HepG2 (cell line): ENCODE measurements around the gene ZNF20. TPM values are rescaled to one million over a fixed set of nuclear protein-coding genes. Genes with fewer than 3 reads are reported as not detected.
A peak's percentile ranks its signal among the peaks of the same experiment; 100 is the strongest.

Experiments
- ATF6 ChIP-seq: sonication (generic); formaldehyde crosslinking; conservative IDR thresholded peaks from 2 replicates; pipeline ENCODE4 v1.4.0; 2020; ENCODE audit warnings: missing genetic modification reagents
- BRCA1 ChIP-seq: sonication (generic); formaldehyde crosslinking; IDR thresholded peaks from 2 replicates; pipeline ENCODE4 v1.4.0; 2020; ENCODE audit warnings: missing genetic modification reagents
- CENPT ChIP-seq: sonication (generic); formaldehyde crosslinking; IDR thresholded peaks from 2 replicates; pipeline ENCODE4 v1.8.0; 2022; ENCODE audit warnings: low read depth, mild to moderate bottlenecking, moderate library complexity, missing genetic modification reagents
- FOSL1 ChIP-seq: sonication (generic); formaldehyde crosslinking; IDR thresholded peaks from 2 replicates; pipeline ENCODE4 v1.9.0; 2021; ENCODE audit warnings: missing genetic modification reagents, borderline replicate concordance
- FOXK2 ChIP-seq: fragments of 450-650 bp; IDR thresholded peaks from 2 replicates; pipeline ENCODE4 v1.6.1; 2016
- GTF2F1 ChIP-seq: fragments of 150-350 bp; IDR thresholded peaks from 2 replicates; pipeline ENCODE4 v1.6.1; 2014; ENCODE audit warnings: low read length
- HDAC1 ChIP-seq: sonication (generic); formaldehyde crosslinking; IDR thresholded peaks from 2 replicates; pipeline ENCODE4 v1.5.1; 2020; ENCODE audit warnings: mild to moderate bottlenecking, missing genetic modification reagents
- HES4 ChIP-seq: sonication (generic); formaldehyde crosslinking; IDR thresholded peaks from 2 replicates; pipeline ENCODE4 v1.9.0; 2021; ENCODE audit warnings: mild to moderate bottlenecking, missing genetic modification reagents, borderline replicate concordance
- HOXD1 ChIP-seq: sonication (generic); formaldehyde crosslinking; IDR thresholded peaks from 2 replicates; pipeline ENCODE4 v1.5.0; 2020; ENCODE audit warnings: missing genetic modification reagents
- ISL2 ChIP-seq: sonication (generic); formaldehyde crosslinking; IDR thresholded peaks from 2 replicates; pipeline ENCODE4 v1.5.0; 2020; ENCODE audit warnings: missing genetic modification reagents
- LBX2 ChIP-seq: sonication (generic); formaldehyde crosslinking; IDR thresholded peaks from 2 replicates; pipeline ENCODE4 v1.5.0; 2020; ENCODE audit warnings: missing genetic modification reagents, mild to moderate bottlenecking, borderline replicate concordance
- PHF21A ChIP-seq: sonication (generic); formaldehyde crosslinking; IDR thresholded peaks from 2 replicates; pipeline ENCODE4 v1.5.0; 2020; ENCODE audit warnings: mild to moderate bottlenecking, missing genetic modification reagents
- SALL2 ChIP-seq: sonication (generic); formaldehyde crosslinking; IDR thresholded peaks from 2 replicates; pipeline ENCODE4 v1.8.1; 2023; ENCODE audit warnings: mild to moderate bottlenecking, missing genetic modification reagents, inconsistent platforms
- SNRNP70 ChIP-seq: fragments of 200-400 bp; formaldehyde crosslinking; IDR thresholded peaks from 2 replicates; pipeline ENCODE4 v1.6.1; 2017; ENCODE audit warnings: mild to moderate bottlenecking, low read depth, low read length, moderate library complexity
- THAP11 ChIP-seq: IDR thresholded peaks from 2 replicates; pipeline ENCODE4 v1.6.1; 2016; ENCODE audit warnings: missing biosample characterization, missing genetic modification reagents
- TOE1 ChIP-seq: sonication (generic); formaldehyde crosslinking; IDR thresholded peaks from 2 replicates; pipeline ENCODE4 v1.4.0; 2020; ENCODE audit warnings: mild to moderate bottlenecking, missing genetic modification reagents
- ZBTB20 ChIP-seq: sonication (generic); formaldehyde crosslinking; IDR thresholded peaks from 2 replicates; pipeline ENCODE4 v1.8.1; 2023; ENCODE audit warnings: missing genetic modification reagents, low read depth, mild to moderate bottlenecking, borderline replicate concordance
- ZBTB38 ChIP-seq: sonication (generic); formaldehyde crosslinking; IDR thresholded peaks from 2 replicates; pipeline ENCODE4 v1.5.1; 2020; ENCODE audit warnings: mild to moderate bottlenecking, missing genetic modification reagents
- ZNF143 ChIP-seq: sonication (generic); formaldehyde crosslinking; IDR thresholded peaks from 2 replicates; pipeline ENCODE4 v1.4.0; 2020; ENCODE audit warnings: missing genetic modification reagents
- ZNF20 ChIP-seq: sonication (generic); formaldehyde crosslinking; IDR thresholded peaks from 2 replicates; pipeline ENCODE4 v1.4.0; 2020; ENCODE audit warnings: mild to moderate bottlenecking, moderate library complexity, missing genetic modification reagents
- ZNF264 ChIP-seq: sonication (generic); formaldehyde crosslinking; IDR thresholded peaks from 2 replicates; pipeline ENCODE4 v1.4.0; 2020; ENCODE audit warnings: missing genetic modification reagents
- ZNF275 ChIP-seq: sonication (generic); formaldehyde crosslinking; IDR thresholded peaks from 2 replicates; pipeline ENCODE4 v1.8.0; 2022; ENCODE audit warnings: missing genetic modification reagents, mild to moderate bottlenecking, inconsistent platforms, borderline replicate concordance
- ZNF382 ChIP-seq: sonication (generic); formaldehyde crosslinking; IDR thresholded peaks from 2 replicates; pipeline ENCODE4 v1.5.0; 2020; ENCODE audit warnings: missing genetic modification reagents, mild to moderate bottlenecking, borderline replicate concordance
- ZNF510 ChIP-seq: sonication (generic); formaldehyde crosslinking; IDR thresholded peaks from 2 replicates; pipeline ENCODE4 v1.4.0; 2020; ENCODE audit warnings: low read depth, mild to moderate bottlenecking, missing genetic modification reagents
- ZNF563 ChIP-seq: sonication (generic); formaldehyde crosslinking; IDR thresholded peaks from 2 replicates; pipeline ENCODE4 v1.8.0; 2022; ENCODE audit warnings: mild to moderate bottlenecking, moderate library complexity, missing genetic modification reagents
- ZNF772 ChIP-seq: sonication (generic); formaldehyde crosslinking; IDR thresholded peaks from 2 replicates; pipeline ENCODE4 v1.5.0; 2020; ENCODE audit warnings: mild to moderate bottlenecking, missing genetic modification reagents
- polyA plus RNA-seq, 8 experiments: library from polyadenylated mRNA; depleted of rRNA in 3 of 8; stranded (reverse) in 7 of 8; unstranded in 1 of 8; fragments of >200 nt; fragmentation: Illumina TruSeq in 4 of 8; extraction: Trizol in 4 of 8; gene quantifications; 2 replicates each; pipeline versions ENCODE4 v1.2.1 to v1.2.3, GENCODE V29; 2011 to 2016; ENCODE audit warnings: low read depth in 4 of 8, missing spikeins in 1 of 8, mixed read lengths in 1 of 8; ENCODE audit not compliant: insufficient read depth in 1 of 8
- total RNA-seq, 5 experiments: library from RNA; depleted of rRNA; stranded (reverse); fragments of >200 nt; fragmentation: Illumina TruSeq; extraction: Trizol; gene quantifications; 2 replicates each; pipeline ENCODE4 v1.2.3, GENCODE V29; 2016; ENCODE audit warnings: low read depth in 1 of 5
- TF ChIP-seq, protein P1 (sequence below): sonication (generic); formaldehyde crosslinking; IDR thresholded peaks from 2 replicates; pipeline ENCODE4 v1.8.1; 2023; ENCODE audit warnings: missing genetic modification reagents, inconsistent platforms, borderline replicate concordance

The ZNF20 gene
- total and polyA plus RNA-seq, 2 of the 13 experiments (the other 11 are each of a cell fraction or from before 2014, with no cell fraction given): 1.6 to 8.0 TPM

DNA sequence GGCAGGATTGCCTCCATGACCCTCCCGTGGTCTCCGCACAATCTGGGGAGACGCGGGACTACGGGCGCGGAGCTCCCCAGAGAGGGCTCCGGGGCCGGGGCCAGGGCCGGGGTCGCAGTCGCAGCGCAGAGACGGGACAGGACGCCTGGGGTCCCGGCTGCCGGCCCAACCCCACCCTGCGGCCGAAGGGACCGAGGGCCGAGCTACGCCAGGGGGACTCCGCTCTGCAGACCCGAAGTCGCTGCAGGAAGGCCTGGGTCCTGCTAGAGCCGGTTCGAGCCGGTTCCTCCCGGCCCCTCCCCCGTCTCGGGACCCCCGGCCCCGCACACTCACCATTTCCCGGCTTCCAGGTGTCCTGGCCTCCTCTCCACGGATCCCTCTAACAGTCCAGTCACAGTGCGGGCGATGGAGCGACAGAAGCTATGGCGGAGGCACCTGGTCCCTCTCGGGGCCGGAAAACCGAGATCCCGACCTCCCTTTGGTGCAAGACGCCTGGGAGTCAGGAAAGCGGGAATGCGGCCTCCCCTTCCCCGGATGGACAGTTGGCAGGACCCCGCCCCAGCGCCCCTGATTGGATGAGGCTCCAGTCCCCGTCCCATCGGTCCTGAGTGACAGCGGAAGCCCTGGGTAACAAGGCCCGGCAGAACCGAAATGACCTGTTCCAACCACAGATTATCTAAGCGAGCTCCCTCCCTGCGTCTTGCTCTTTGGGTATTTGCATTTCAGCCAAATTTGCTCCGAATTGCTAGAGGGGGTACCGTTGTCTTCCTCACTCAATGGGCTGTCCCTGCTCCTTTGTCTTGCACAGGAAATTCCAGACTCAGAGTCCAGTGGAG, 16.3 kb upstream of the ZNF20 start, which contains the start of gene ZNF625 (continued):
- no peak for TF ChIP-seq FOSL1
- TF ChIP-seq ZNF563 (CRISPR knock-in tag): peak; percentile 88
- TF ChIP-seq GTF2F1: no peak
- TF ChIP-seq ZNF20 (CRISPR knock-in tag): no peak
- TF ChIP-seq, protein P1, sequence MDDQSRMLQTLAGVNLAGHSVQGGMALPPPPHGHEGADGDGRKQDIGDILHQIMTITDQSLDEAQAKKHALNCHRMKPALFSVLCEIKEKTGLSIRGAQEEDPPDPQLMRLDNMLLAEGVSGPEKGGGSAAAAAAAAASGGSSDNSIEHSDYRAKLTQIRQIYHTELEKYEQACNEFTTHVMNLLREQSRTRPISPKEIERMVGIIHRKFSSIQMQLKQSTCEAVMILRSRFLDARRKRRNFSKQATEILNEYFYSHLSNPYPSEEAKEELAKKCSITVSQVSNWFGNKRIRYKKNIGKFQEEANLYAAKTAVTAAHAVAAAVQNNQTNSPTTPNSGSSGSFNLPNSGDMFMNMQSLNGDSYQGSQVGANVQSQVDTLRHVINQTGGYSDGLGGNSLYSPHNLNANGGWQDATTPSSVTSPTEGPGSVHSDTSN (CRISPR knock-in tag): no peak
- peak; percentile 40; the same call in 1 of the 2 replicates for TF ChIP-seq ZBTB38
- no peak for TF ChIP-seq FOXK2
- TF ChIP-seq ZNF382 (CRISPR knock-in tag): no peak
- no peak; the same call in 1 of the 2 replicates for TF ChIP-seq CENPT (CRISPR knock-in tag)
- no peak for TF ChIP-seq ATF6 (CRISPR knock-in tag)
- no peak for TF ChIP-seq ZNF510
- TF ChIP-seq BRCA1 (CRISPR knock-in tag): 0 out of 2 replicates have a peak, but pooled peaks have one; percentile 26
- no peak; the same call in 1 of the 2 replicates for TF ChIP-seq ZBTB20 (CRISPR knock-in tag)
- TF ChIP-seq ZNF264 (CRISPR knock-in tag): 0 out of 2 replicates have a peak, but pooled peaks have one; percentile 26
- peak; percentile 32 for TF ChIP-seq THAP11 (CRISPR knock-in tag)
- TF ChIP-seq HOXD1 (CRISPR knock-in tag): peak; percentile 60
- 0 out of 2 replicates have a peak, but pooled peaks have one; percentile 27 for TF ChIP-seq ZNF772
- TF ChIP-seq ZNF275: peak; percentile 77
- no peak for TF ChIP-seq LBX2 (CRISPR knock-in tag)
- TF ChIP-seq TOE1 (CRISPR knock-in tag): no peak
- peak; percentile 33; the same call in 1 of the 2 replicates for TF ChIP-seq ISL2 (CRISPR knock-in tag)
- TF ChIP-seq HDAC1: peak; percentile 52; the same call in 1 of the 2 replicates
- TF ChIP-seq PHF21A (CRISPR knock-in tag): peak; percentile 52; the same call in 1 of the 2 replicates
- TF ChIP-seq SNRNP70: no peak
- TF ChIP-seq ZNF143 (CRISPR knock-in tag): peak; percentile 58
- peak; percentile 61; the same call in 1 of the 2 replicates for TF ChIP-seq SALL2
- peak; percentile 87 for TF ChIP-seq HES4 (CRISPR knock-in tag)
